ENCODE data around the gene SP100. TPM values are rescaled to one million over a fixed set of nuclear protein-coding genes. Genes with fewer than 3 reads are reported as not detected.

Gene SP100
- total and polyA plus RNA-seq, 2 of the 8 experiments (the other 6 are each of a cell fraction or from before 2014, with no cell fraction given): 0.06 to 1.1 TPM

- DNase-seq (ENCODE audit: low read depth in 1 of 2, low spot score in 2 of 2) (no peak), FAIRE-seq (no peak)
- H3K18ac ChIP-seq (ENCODE audit: extremely low read depth, low read length): no peak overlapping the region
- H3K23me2 ChIP-seq (ENCODE audit: low read depth, low read length): no peaks in the 10 kb centered on the region
- H3K9ac ChIP-seq (replicated peaks in 1 of 4; ENCODE audit: extremely low read depth in 1 of 4, low read depth in 3 of 4, low read length in 3 of 4): no peak overlapping the region
- CTCF ChIA-PET (ENCODE audit: partially characterized antibody): interaction anchor here (1.1 to 1.5 kb wide), 2 partner anchors 12 to 18 kb away, joined by 3 read pairs; no protein-coding TSS in a partner anchor
- 91% methylated on average over 2 of the region's 2 CpGs; no CpG with 5 or more reads in 1 of the 2 experiments for WGBS, 2 experiments (ENCODE audit: extremely low coverage in 1 of 2, insufficient coverage in 1 of 2, insufficient read length in 1 of 2, insufficient replicate concordance in 2 of 2, low coverage in 1 of 2, low lambda C conversion rate in 2 of 2, missing lambda C conversion rate in 1 of 2)
- H2AK5ac ChIP-seq (ENCODE audit: low read depth, low read length): no peak overlapping the region
- H2BK5ac ChIP-seq (ENCODE audit: low read depth, low read length): no peak overlapping the region
- H3K14ac ChIP-seq (ENCODE audit: insufficient read length): no peak overlapping the region
- no peak overlapping the region for H4K5ac ChIP-seq (ENCODE audit: insufficient read length, low read depth, low read length)
- no peaks in the 10 kb centered on the region for H3K9me3 ChIP-seq (ENCODE audit: insufficient read depth in 2 of 2, low read depth in 1 of 2, low read length in 1 of 2)
- no peaks in the 10 kb centered on the region for H3K79me2 ChIP-seq (ENCODE audit: control insufficient read depth in 1 of 2, insufficient read depth in 2 of 2, low read length in 2 of 2)
- no peak overlapping the region for H3K23ac ChIP-seq (ENCODE audit: insufficient read length)
- POLR2A ChIA-PET (ENCODE audit: partially characterized antibody): no interaction called here
- no peaks in the 10 kb centered on the region for H3K36me3 ChIP-seq (ENCODE audit: control insufficient read depth in 2 of 4, insufficient read depth in 4 of 4, low read length in 3 of 4)
- no peaks in the 10 kb centered on the region for H3K79me1 ChIP-seq (ENCODE audit: low read depth, low read length)
- H3K4me3 ChIP-seq (ENCODE audit: extremely low read depth in 1 of 4, insufficient read depth in 2 of 4, low read depth in 3 of 4, low read length in 4 of 4): no peak overlapping the region
- H4K91ac ChIP-seq (replicated peaks; ENCODE audit: insufficient read length, low read length): no peak overlapping the region
- H4K20me1 ChIP-seq (replicated peaks in 1 of 2; ENCODE audit: control insufficient read depth in 1 of 2, insufficient read depth in 2 of 2, low read length in 2 of 2): no peaks in the 10 kb centered on the region
- no peak overlapping the region for H3K4me2 ChIP-seq (ENCODE audit: insufficient read depth in 1 of 2, low read depth in 2 of 2, low read length in 2 of 2)
- no peak overlapping the region for H4K8ac ChIP-seq (ENCODE audit: extremely low read depth, insufficient read depth, low read length)
- no peak overlapping the region for H2BK12ac ChIP-seq (ENCODE audit: low read depth, low read length)
- no peak overlapping the region for H3K56ac ChIP-seq (replicated peaks; ENCODE audit: insufficient read length, low read depth, low read length)
- no peaks in the 10 kb centered on the region for H3K27me3 ChIP-seq (replicated peaks in 1 of 4; ENCODE audit: control insufficient read depth in 3 of 4, extremely low read depth in 1 of 4, insufficient read depth in 3 of 4, low read length in 3 of 4)
- no peak overlapping the region for H3K4ac ChIP-seq (replicated peaks; ENCODE audit: insufficient read length, low read depth, low read length)
- H2BK120ac ChIP-seq (replicated peaks; ENCODE audit: low read depth, low read length): no peak overlapping the region
- H2BK20ac ChIP-seq (ENCODE audit: low read length): no peak overlapping the region
- H2AFZ ChIP-seq (ENCODE audit: low read length): no peak overlapping the region
- no peak overlapping the region for H2BK15ac ChIP-seq (ENCODE audit: low read length)
- H3K4me1 ChIP-seq (replicated peaks in 1 of 4; ENCODE audit: control insufficient read depth in 3 of 4, insufficient read depth in 4 of 4, low read length in 3 of 4): no peaks in the 10 kb centered on the region
- no peak overlapping the region for H3K27ac ChIP-seq (ENCODE audit: low read depth, low read length)
These were observed 167.6 kb downstream of the SP100 start for GRCh38 chr2:230583581-230583980.
